Measurements from ENCODE around the gene MTUS2.

Gene MTUS2

GRCh38 chr13:29039212-29039611 is 219.1 kb downstream of the MTUS2 start:
- no peak for DNase-seq

DNA sequence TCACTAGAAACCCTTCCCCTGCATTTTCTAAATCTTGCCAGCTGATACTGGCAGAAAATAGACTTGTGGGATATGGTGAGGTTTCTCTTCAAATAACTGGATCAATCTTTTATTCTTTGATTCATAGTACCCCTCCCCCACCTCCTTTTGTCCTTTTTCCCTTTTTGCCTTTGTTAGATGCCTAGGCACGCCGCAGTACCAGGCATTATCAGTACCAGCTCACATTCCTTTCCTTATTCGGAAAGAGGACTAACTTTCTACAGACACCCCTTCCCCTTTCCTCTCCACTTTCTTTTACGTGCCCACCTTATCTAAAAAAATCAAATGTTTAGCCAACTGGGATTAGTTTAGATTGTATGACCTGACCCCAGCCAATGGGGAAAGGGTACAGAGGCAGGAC is 226.4 kb downstream of the MTUS2 start:
- DNase-seq = no peak

- DNase-seq = no peak
Observed at GRCh38 chr13:29049524-29049923, 229.4 kb downstream of the MTUS2 start.

DNA sequence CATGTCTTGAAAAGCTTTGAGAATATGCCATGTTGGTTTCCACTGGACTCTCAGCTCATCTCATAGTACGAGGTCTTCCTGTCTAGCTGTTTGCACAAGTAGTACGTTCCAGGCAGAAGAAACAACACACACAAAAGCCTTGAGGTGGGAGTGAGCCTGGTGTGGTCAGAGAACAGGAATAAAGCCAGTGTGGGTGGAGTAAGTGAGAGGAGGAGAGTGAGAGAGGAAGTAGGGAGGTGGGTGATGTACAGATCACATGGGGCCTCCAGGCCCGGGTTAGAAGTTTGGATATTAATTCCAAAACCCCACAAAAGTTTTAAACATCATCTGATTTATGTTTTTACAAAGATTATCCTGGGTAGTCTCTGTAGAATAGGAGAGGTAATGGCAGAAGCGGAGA is 230.6 kb downstream of the MTUS2 start:
- DNase-seq = no peak

DNA sequence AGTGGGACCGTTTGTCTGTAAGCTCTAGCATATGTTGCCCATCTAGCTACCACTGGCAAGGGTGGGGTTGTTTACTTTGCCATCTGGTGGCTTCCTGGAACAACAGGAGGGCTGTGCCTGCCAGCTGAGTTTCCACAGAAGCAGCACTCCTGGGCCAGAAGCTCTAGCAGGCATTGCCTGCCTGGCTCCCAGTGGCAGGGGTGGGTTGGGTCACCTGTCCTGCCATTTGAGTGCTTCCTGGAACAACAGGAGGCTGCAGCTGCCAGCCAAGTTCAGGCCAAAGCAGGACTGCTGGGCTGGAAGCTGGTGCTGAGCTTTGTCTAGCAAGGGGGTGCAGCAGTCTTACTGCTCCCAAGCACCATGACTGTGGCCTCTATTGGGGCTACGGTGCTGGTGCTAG is 239.7 kb downstream of the MTUS2 start:
- DNase-seq = no peak

DNA sequence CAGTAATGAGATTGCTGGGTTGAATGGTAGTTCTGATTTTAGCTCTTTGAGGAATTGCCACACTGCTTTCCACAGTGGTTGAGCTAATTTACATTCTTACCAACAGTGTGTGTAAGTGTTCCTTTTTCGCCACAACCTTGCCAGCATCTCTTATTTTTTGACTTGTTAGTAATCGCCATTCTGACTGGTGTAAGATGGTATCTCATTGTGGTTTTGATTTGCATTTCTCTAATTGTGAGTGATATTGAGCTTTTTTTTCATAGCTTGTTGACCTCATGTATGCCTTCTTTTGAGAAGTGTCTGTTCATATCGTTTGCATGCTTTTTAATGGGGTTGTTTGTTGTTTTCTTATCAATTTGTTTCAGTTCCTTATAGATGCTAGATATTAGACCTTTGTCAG is 245.0 kb downstream of the MTUS2 start:
- peak; percentile 65 for DNase-seq

- no peak for DNase-seq
Observed at GRCh38 chr13:29067306-29067945, 247.3 kb downstream of the MTUS2 start.

- no peak for DNase-seq
Observed at GRCh38 chr13:29073755-29074154, 253.6 kb downstream of the MTUS2 start.

DNA sequence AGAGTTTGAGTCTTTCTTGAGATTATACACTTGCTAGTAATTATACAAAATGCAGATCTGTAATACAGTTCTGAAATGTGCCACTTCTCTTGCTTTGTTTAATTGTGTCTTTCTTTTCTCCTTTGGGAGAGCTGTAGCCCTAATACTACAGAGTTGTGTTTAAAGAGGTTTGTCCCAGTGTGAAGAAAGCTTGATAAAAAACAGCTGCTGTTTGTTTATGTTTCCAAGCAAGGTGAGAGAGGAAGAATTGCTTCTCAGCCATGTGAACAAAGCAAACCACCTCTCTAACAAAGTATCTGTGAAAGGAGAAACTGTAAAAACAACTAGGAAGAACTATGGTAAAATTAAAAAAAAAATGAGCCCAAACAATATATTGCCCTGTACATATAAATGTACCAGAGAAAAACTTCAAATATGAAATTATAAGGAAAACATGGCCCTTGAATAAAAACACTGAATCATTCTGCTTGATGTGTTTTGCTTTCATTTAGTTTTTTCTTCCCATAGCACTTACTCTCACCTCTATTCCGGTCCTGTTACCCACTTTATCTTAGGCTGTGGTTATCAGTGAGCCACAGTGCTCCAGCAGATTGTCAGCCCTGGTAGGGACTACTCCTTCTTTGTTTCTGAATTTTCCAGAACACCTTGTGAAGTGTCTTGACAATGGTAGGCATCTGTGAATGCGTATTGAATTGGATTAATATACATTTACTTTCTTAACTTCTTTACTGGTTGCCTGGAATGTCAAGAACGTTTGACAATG is 257.1 kb downstream of the MTUS2 start:
- no peak for DNase-seq

DNA sequence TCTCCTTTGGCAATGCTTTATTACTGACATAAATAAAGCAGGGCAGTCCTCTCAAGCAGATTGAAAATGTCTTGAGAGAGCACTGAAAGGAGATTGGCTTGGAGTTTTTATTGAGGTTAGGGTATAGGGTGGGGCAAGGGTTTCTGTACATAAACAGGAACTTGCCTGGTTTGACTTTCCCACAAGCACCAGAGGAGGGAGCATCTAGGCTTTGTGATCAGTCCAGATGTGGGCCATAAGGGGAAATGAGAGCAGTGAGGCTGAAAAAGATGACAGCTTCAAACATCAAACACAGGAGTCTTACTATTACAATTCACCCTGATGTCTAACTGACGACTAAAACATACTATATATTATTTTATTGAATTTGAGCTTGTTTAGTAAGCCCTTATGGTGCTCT is 260.9 kb downstream of the MTUS2 start:
- no peak for DNase-seq

GRCh38 chr13:29081697-29082440 is 261.7 kb downstream of the MTUS2 start:
- no peak for DNase-seq

DNA sequence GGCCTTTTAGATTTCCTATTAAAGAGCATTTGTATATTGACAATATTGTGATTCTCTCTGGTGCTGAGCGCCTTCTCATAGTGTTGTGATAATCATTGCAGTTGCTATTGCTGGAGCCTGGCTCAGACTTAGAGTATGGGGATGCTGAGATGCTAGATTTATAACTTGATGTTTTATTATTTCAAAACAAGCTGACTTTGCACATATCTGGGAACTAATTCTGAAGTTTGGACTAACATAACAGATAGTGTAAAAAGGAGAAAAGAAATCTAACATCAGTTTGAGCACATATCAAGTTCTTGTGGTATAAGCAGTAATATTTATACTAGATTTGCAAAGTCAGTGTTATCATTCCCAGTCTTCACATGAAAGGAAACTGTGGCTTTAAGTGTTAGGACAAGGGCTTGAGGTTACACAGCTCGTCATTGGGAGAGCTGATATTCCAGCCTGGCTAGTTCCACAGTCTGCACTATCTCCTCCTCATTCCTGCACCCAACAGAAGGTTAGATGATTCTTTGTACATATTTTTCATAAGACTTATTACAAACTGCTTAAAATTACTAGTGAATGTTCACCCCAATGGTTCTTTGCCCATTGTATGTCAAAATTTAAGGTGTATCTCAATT is 279.8 kb downstream of the MTUS2 start:
- DNase-seq = no peak

DNA sequence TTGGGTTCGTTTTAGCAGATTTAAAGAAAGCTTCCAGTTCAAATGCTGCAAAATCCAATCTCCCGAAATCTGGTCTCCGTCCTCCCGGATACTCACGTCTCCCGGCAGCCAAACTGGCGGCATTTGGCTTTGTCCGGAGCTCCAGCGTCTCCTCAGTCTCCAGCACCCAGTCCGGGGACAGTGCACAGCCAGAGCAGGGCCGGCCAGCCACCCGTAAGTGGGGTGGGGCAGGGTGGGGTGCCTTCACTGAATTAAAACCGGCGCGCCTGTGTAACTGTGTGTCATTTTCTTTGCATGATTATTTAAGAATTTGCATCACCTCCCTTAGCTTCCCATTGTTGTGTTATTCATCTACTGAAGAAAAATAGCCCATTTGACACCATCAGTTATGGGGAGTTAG is 280.6 kb downstream of the MTUS2 start:
- DNase-seq = peak; percentile 72

- no peak for DNase-seq
Observed at GRCh38 chr13:29101409-29101808, 281.3 kb downstream of the MTUS2 start.

DNA sequence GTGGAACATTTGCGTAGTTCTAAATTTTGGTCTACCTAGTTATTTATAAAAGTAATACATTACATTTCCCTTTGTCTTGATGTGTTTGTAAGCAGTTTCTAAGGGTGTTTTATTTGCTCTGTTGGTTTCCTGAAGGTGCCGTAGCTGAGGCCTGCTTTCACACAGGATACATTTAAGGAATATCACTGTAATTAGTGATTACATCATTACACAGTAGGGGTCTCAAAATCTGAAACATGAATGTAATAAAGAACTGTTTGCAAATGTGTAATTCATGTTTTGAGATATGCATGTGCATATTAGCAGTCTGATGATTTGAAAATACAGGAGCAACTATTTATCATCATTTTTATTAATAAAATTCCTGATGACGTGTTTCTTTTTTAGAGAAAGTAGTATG is 281.8 kb downstream of the MTUS2 start:
- DNase-seq = no peak

- DNase-seq = no peak
Observed at GRCh38 chr13:29103065-29103800, 283.1 kb downstream of the MTUS2 start.

DNA sequence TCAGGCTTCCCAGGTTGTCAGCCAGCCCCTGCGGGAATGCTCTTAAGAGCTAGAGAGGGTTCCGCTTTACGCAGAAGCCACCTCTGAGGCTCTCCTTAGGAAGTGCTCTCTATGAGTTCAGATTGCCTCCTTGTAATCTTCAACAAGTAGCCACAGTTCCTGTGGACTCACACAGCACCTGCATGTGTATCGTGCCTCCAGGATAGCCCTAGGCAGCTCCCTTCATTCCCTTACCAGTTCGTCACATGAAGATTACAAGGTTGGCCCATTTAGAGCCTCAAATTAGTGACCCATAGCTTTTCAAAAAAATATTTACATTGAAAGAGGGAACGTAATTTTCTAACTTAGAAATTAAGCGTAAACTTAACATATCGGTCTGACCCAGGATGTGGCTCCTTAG is 284.3 kb downstream of the MTUS2 start:
- no peak for DNase-seq

- no peak for DNase-seq
Observed at GRCh38 chr13:29105779-29106178, 285.6 kb downstream of the MTUS2 start.

- DNase-seq = no peak
Observed at GRCh38 chr13:29106651-29107050, 286.5 kb downstream of the MTUS2 start.

- no peak for DNase-seq
Observed at GRCh38 chr13:29108068-29108786, 288.1 kb downstream of the MTUS2 start.

DNA sequence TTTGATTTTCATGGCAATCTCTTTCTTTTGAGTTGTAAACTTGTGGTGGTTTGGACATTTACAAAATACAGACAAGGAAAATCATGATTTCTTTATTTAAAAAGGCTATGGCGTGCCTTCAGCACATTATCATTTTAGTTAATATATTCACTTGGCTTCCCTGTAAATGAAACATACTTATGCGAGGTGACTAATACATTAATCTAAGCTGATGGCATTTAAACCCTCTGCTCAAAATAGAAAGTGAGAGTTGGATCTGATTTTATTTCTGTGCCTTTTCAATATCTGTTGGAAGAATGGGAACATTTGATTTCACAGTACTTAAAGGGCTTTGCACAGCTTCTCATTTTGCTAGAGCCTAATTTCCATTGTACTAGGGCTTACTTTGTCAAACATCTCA is 289.8 kb downstream of the MTUS2 start:
- DNase-seq = no peak

DNA sequence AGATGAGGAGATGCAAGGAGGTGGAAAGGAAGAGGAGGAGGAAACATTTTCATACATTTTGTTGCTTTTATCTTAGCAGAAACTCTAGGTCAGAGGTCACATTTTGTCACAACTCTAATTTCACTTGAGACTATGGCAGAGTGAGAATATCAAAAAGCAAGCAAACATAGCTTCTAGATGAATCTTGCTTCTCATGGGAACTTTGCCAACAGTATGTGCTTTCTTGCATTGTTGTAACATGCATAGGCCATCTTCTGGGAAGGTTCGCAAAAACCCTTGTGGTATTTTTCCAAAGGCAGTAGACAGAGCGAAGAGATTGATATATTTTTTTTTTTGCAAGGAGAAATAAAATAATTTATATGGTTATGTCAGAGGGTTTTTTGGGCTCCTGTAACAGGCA is 291.3 kb downstream of the MTUS2 start:
- no peak for DNase-seq

Data from NCI-H526 treated with DMSO at 0.1 percent for 48 hours (cell line).